HepG2 (cell line): ENCODE measurements around the gene DPYD. TPM values are rescaled to one million over a fixed set of nuclear protein-coding genes. Genes with fewer than 3 reads are reported as not detected.
A peak's percentile ranks its signal among the peaks of the same experiment; 100 is the strongest.

Source experiments
- ATAC-seq: fragments of 200-7000 bp; cut with Tn5 transposase; 3 replicates; pipeline ENCODE4 v1.9.1; 2020; ENCODE audit warnings: mild to moderate bottlenecking, moderate library complexity
- BruUV-seq: library from RNA; stranded (reverse); fragments of 400-500 nt; replicated peaks from 2 replicates; lab custom pipeline; 2021; lab: Mats Ljungman, UMichigan
- CTCF ChIA-PET: fragments of 300-600 bp; formaldehyde crosslinking; extraction: SDS; loops from one replicate; lab custom pipeline; 2021; ENCODE audit warnings: low total read pairs, inconsistent platforms, low intra/inter-chr PET ratio; lab: Yijun Ruan, JAX
- POLR2A ChIA-PET: fragments of 350-600 bp; sonication (Branson Sonifier 250); formaldehyde crosslinking; loops from one replicate; lab custom pipeline; 2020; ENCODE audit warnings: antibody characterized with exemption, inconsistent platforms; lab: Yijun Ruan, JAX
- DNase-seq: peaks from one replicate; pipeline ENCODE4 v3.0.0-alpha.2; 2015; ENCODE audit warnings: low spot score
- FAIRE-seq: peaks from 3 replicates; lab custom pipeline; 2011; peaks lifted over from hg19 to GRCh38; lab: Jason Lieb, UNC
- H2AFZ ChIP-seq: one replicate; pipeline ENCODE4 v1.6.1; 2011; ENCODE audit warnings: low read length, inconsistent platforms
- H3K27ac ChIP-seq: fragments of 300-600 bp; 3 replicates; pipeline ENCODE4 v1.8.0; 2011; ENCODE audit warnings: mixed run types, mild to moderate bottlenecking, mixed read lengths, low read length, inconsistent platforms; ENCODE audit not compliant: insufficient read depth; ENCODE audit errors: extremely low read length
- H3K27me3 ChIP-seq, 2 experiments: fragments of 200-600 bp in 1 of 2; 2 replicates in 1 of 2; 3 replicates in 1 of 2; pipeline versions ENCODE4 v1.6.0 to v1.8.0; 2011; ENCODE audit warnings: low read length in 2 of 2, mild to moderate bottlenecking in 2 of 2, moderate library complexity in 2 of 2, inconsistent platforms in 1 of 2; ENCODE audit not compliant: insufficient read depth in 2 of 2, control insufficient read depth in 1 of 2
- H3K36me3 ChIP-seq, 2 experiments: fragments of 200-600 bp in 1 of 2; replicated peaks in 1 of 2; 2 replicates in 1 of 2; 3 replicates in 1 of 2; pipeline versions ENCODE4 v1.5.1 to v1.8.0; 2011; ENCODE audit warnings: low read length in 2 of 2, inconsistent platforms in 1 of 2; ENCODE audit not compliant: insufficient read depth in 2 of 2, control insufficient read depth in 1 of 2
- H3K4me1 ChIP-seq: 2 replicates; pipeline ENCODE4 v1.5.1; 2012; ENCODE audit warnings: low read length, inconsistent platforms; ENCODE audit not compliant: insufficient read depth
- H3K4me2 ChIP-seq: 2 replicates; pipeline ENCODE4 v1.6.0; 2011; ENCODE audit warnings: low read depth, low read length, inconsistent platforms
- H3K4me3 ChIP-seq, 3 experiments: fragments of 200-600 bp in 1 of 3; sonication (generic), shearing (Covaris generic) in 1 of 3; replicated peaks in 1 of 3; 2 replicates each; pipeline ENCODE4 v1.5.1; 2011 to 2016; ENCODE audit warnings: low read length in 3 of 3, inconsistent platforms in 2 of 3, low read depth in 2 of 3, mild to moderate bottlenecking in 2 of 3, control low read depth in 1 of 3, mixed read lengths in 1 of 3; ENCODE audit not compliant: insufficient read depth in 1 of 3
- H3K79me2 ChIP-seq: one replicate; pipeline ENCODE4 v1.6.1; 2011; ENCODE audit warnings: low read length, inconsistent platforms; ENCODE audit not compliant: insufficient read depth
- H3K9ac ChIP-seq: 2 replicates; pipeline ENCODE4 v1.6.0; 2011; ENCODE audit warnings: mild to moderate bottlenecking, low read depth, low read length, inconsistent platforms; ENCODE audit not compliant: insufficient read depth
- H3K9me3 ChIP-seq: 2 replicates; pipeline ENCODE4 v1.5.1; 2012; ENCODE audit warnings: mild to moderate bottlenecking, low read length
- H4K20me1 ChIP-seq: 2 replicates; pipeline ENCODE4 v1.6.0; 2011; ENCODE audit warnings: inconsistent platforms, mild to moderate bottlenecking, low read length, moderate library complexity; ENCODE audit not compliant: insufficient read depth
- FOXP1 ChIP-seq, 2 experiments: fragments of 450-650 bp in 1 of 2; IDR thresholded peaks; 2 replicates each; pipeline ENCODE4 v1.6.1; 2017 to 2018; ENCODE audit warnings: antibody characterized with exemption in 1 of 2
- FUBP1 ChIP-seq: sonication (generic); formaldehyde crosslinking; IDR thresholded peaks from 2 replicates; pipeline ENCODE4 v1.5.1; 2020; ENCODE audit warnings: missing genetic modification reagents, mild to moderate bottlenecking, borderline replicate concordance
- RBAK ChIP-seq: sonication (generic); formaldehyde crosslinking; IDR thresholded peaks from 2 replicates; pipeline ENCODE4 v1.5.1; 2020; ENCODE audit warnings: mild to moderate bottlenecking, missing genetic modification reagents
- TFE3 ChIP-seq: IDR thresholded peaks from 2 replicates; pipeline ENCODE4 v1.6.1; 2016
- ZNF362 ChIP-seq: sonication (generic); formaldehyde crosslinking; IDR thresholded peaks from 2 replicates; pipeline ENCODE4 v1.4.0; 2020; ENCODE audit warnings: missing genetic modification reagents, mild to moderate bottlenecking, borderline replicate concordance
- WGBS: methylation state at CpG from one replicate; pipeline ENCODE4 v1.1.6; 2017; ENCODE audit warnings: low lambda C conversion rate; 5-methylcytosine and 5-hydroxymethylcytosine counted together
- in situ Hi-C: cut with HindIII; loops from 2 replicates; pipeline ENCODE4 v1.10.0; 2017; ENCODE audit warnings: low pct_unique_long_range_greater_than_20kb; ENCODE audit not compliant: extremely low pct_ligation_motif_present
- intact Hi-C: fragments of 100-400 bp; cut with micrococcal nuclease; formaldehyde crosslinking; loops from one replicate; pipeline ENCODE4 v1.10.0; 2022; ENCODE audit not compliant: unreplicated experiment
- polyA plus RNA-seq, 8 experiments: library from polyadenylated mRNA; depleted of rRNA in 3 of 8; stranded (reverse) in 7 of 8; unstranded in 1 of 8; fragments of >200 nt; fragmentation: Illumina TruSeq in 4 of 8; extraction: Trizol in 4 of 8; gene quantifications; 2 replicates each; pipeline versions ENCODE4 v1.2.1 to v1.2.3, GENCODE V29; 2011 to 2016; ENCODE audit warnings: low read depth in 4 of 8, missing spikeins in 1 of 8, mixed read lengths in 1 of 8; ENCODE audit not compliant: insufficient read depth in 1 of 8
- total RNA-seq, 5 experiments: library from RNA; depleted of rRNA; stranded (reverse); fragments of >200 nt; fragmentation: Illumina TruSeq; extraction: Trizol; gene quantifications; 2 replicates each; pipeline ENCODE4 v1.2.3, GENCODE V29; 2016; ENCODE audit warnings: low read depth in 1 of 5
- TF ChIP-seq, protein P1 (sequence below): sonication (generic); formaldehyde crosslinking; IDR thresholded peaks from 2 replicates; pipeline ENCODE4 v1.9.0; 2021; ENCODE audit warnings: missing genetic modification reagents, mild to moderate bottlenecking, borderline replicate concordance

DPYD gene
- total and polyA plus RNA-seq, 2 of the 13 experiments (the other 11 are each of a cell fraction or from before 2014, with no cell fraction given) = 1.3 to 3.4 TPM

DNA sequence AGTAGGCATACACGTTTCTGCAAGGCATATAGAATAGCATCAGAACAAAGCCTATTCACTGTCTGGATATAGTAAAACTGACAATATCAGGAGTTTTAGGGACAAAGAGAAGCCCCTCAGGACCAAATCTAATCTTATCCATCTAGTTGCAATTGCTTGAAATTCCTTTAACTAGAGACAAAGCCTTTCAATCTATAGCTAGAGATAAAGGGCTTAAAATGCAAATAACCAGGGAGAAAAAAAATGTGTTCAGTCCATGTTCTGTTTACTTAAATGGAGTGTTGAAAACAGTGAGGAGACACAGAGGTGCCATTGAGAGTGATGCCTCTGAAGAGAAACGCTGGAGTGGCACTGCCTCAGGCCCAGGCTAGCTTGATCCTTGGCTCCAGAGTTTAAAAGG, 286.1 kb downstream of the DPYD start:
- Histone ChIP-seq H2AFZ (no peak overlapping the region), H3K9ac (no peak overlapping the region), H4K20me1 (no peaks in the 10 kb centered on the region), H3K4me2 (no peak overlapping the region), H3K79me2 (no peaks in the 10 kb centered on the region), H3K9me3 (peaks cover 35% of the 10 kb centered on the region), H3K36me3 (no peaks in the 10 kb centered on the region), H3K27ac (no peak overlapping the region), H3K27me3 (no peaks in the 10 kb centered on the region), H3K4me3 (no peak overlapping the region), H3K4me1 (peaks cover 9% of the 10 kb centered on the region; the same call in 1 of the 2 replicates)
- POLR2A ChIA-PET = no interaction called here
- BruUV-seq = no TSS peak
- peak; percentile 88 for ATAC-seq
- no peak for FAIRE-seq
- WGBS = 5% methylated on average over 2 of the region's 2 CpGs
- DNase-seq = peak; percentile 25
- in situ Hi-C loops = no loop called here
- TF ChIP-seq TFE3 (no peak), RBAK (CRISPR knock-in tag) (no peak), FOXP1 (IDR thresholded peaks at IDR 0.05) (no peak), FOXP1 (CRISPR knock-in tag; IDR thresholded peaks at IDR 0.05) (no peak), FUBP1 (CRISPR knock-in tag) (no peak), ZNF362 (CRISPR knock-in tag) (peak; percentile 23; the same call in 1 of the 2 replicates)
- TF ChIP-seq, protein P1, sequence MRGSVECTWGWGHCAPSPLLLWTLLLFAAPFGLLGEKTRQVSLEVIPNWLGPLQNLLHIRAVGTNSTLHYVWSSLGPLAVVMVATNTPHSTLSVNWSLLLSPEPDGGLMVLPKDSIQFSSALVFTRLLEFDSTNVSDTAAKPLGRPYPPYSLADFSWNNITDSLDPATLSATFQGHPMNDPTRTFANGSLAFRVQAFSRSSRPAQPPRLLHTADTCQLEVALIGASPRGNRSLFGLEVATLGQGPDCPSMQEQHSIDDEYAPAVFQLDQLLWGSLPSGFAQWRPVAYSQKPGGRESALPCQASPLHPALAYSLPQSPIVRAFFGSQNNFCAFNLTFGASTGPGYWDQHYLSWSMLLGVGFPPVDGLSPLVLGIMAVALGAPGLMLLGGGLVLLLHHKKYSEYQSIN = no peak
- CTCF ChIA-PET = no interaction called here
- intact Hi-C loops = no loop called here
